Measurements from ENCODE around the gene LKAAEAR1.

The LKAAEAR1 gene

DNA sequence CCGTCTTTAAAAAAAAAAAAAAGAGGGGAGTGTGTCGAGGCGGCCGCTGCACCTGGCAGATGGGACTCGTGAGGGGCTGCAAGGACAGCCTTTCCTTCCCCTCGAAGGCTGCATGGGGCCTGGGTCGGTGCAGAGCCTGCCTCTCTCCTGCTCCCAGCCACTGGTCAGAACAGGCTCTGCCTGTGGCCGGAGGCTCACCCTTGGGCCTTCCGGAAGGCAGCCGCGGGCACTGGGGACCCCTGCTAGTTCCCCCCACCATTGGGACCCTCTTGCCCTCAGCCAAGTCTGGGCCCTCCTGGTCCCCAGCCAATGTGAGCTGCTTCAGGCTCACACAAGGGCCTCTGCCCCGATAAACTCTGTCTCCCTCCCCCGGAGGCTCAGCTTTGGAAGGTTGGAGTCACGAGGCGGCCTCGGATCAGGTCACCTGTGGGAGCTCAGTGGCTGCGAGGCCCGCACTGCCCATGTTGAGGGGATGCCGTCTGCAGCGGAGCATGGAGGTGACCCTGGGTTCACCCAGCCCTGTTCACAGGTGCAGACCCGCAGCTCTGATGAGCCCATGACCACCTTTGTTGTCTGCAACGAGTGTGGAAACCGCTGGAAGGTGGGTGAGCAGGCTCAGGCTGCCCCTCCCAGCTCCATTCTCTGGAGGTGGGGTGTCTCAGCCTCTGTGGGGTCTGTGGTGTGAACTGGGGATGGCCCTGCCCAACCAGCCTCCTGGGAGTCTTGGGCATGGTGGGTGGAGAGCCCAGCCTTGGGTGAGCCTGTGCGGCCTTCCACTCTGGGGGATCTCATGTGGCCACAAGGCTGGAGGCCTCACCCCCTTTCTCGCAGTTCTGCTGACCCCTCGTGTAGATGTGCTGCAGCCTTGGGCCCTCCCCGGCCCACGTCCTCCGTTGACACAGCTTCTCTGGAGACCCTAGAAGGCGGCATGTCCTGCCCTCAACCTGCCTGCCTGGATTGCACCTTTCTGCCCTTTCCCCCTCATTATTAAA lies 12.6 kb downstream of the LKAAEAR1 start:
- DNase-seq (ENCODE audit: low read depth), result no peak
- H3K4me3 ChIP-seq (ENCODE audit: low read length), result no peak overlapping the region
- TF ChIP-seq, protein P1, sequence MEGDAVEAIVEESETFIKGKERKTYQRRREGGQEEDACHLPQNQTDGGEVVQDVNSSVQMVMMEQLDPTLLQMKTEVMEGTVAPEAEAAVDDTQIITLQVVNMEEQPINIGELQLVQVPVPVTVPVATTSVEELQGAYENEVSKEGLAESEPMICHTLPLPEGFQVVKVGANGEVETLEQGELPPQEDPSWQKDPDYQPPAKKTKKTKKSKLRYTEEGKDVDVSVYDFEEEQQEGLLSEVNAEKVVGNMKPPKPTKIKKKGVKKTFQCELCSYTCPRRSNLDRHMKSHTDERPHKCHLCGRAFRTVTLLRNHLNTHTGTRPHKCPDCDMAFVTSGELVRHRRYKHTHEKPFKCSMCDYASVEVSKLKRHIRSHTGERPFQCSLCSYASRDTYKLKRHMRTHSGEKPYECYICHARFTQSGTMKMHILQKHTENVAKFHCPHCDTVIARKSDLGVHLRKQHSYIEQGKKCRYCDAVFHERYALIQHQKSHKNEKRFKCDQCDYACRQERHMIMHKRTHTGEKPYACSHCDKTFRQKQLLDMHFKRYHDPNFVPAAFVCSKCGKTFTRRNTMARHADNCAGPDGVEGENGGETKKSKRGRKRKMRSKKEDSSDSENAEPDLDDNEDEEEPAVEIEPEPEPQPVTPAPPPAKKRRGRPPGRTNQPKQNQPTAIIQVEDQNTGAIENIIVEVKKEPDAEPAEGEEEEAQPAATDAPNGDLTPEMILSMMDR (conservative IDR thresholded peaks at IDR 0.05; ENCODE audit: low read depth, low read length), result no peak

DNA sequence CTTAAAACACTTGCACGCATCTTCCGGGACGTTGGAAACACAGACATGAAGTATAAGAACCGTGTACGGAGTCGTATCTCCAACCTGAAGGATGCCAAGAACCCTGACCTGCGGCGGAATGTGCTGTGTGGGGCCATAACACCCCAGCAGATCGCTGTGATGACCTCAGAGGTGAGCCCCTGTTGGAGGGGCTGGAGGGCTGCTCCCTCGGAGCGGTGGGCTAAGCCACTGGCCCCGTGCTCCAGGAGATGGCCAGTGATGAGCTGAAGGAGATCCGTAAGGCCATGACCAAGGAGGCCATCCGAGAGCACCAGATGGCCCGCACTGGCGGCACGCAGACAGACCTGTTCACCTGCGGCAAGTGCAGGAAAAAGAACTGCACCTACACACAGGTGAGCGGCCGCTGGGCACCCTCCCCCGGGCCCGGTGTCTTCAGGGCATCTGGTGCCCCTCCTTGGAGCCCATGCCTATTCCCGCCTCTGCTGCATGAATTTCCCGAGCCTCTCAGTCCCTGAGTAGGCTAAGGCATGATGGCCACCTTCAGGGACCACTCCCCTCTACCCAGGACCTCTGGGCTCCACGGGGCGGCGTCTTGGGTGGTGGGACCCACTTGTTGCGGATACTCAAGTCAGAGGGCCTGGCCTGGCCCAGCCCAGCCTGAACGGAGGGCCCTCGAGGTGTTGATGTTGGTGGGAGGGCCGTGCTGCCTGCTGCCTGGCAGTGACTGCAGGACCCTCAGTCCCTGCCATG lies 13.8 kb downstream of the LKAAEAR1 start:
- no peak for DNase-seq (ENCODE audit: low read depth)
- no peak overlapping the region for H3K4me3 ChIP-seq (ENCODE audit: low read length)
- TF ChIP-seq, protein P1 (conservative IDR thresholded peaks at IDR 0.05; ENCODE audit: low read depth, low read length), result no peak

- H3K4me3 ChIP-seq (ENCODE audit: low read length), result no peak overlapping the region
- DNase-seq (ENCODE audit: low read depth), result no peak
- TF ChIP-seq, protein P1 (conservative IDR thresholded peaks at IDR 0.05; ENCODE audit: low read depth, low read length), result peak; percentile 94
Measured at GRCh38 chr20:64069614-64070243, 14.5 kb downstream of the LKAAEAR1 start.

DNA sequence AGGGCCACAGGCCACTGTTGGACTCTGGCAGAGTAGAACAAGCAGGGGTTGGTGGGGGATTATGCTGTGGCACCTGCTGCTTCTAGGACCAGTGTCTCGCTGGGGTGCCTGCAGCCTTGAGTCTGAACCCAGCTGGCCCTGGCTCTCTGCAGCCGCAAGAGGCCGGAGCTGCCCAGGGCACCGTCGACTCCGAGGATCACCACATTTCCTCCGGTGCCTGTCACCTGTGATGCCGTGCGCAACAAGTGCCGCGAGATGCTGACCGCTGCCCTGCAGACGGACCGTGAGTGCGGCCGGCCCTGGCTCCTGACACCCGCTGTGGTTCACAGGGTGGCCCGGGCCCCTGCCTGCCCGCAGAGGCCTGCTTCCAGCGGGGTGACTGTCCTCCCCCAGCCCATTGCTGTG lies 15.0 kb downstream of the LKAAEAR1 start:
- DNase-seq (ENCODE audit: low read depth), result no peak
- TF ChIP-seq, protein P1 (conservative IDR thresholded peaks at IDR 0.05; ENCODE audit: low read depth, low read length), result no peak
- no peak overlapping the region for H3K4me3 ChIP-seq (ENCODE audit: low read length)

- no peak overlapping the region for H3K4me3 ChIP-seq (ENCODE audit: low read length)
- no peak for DNase-seq (ENCODE audit: low read depth)
- TF ChIP-seq, protein P1 (conservative IDR thresholded peaks at IDR 0.05; ENCODE audit: low read depth, low read length), result no peak
Measured at GRCh38 chr20:64068386-64069208, 15.6 kb downstream of the LKAAEAR1 start.

DNA sequence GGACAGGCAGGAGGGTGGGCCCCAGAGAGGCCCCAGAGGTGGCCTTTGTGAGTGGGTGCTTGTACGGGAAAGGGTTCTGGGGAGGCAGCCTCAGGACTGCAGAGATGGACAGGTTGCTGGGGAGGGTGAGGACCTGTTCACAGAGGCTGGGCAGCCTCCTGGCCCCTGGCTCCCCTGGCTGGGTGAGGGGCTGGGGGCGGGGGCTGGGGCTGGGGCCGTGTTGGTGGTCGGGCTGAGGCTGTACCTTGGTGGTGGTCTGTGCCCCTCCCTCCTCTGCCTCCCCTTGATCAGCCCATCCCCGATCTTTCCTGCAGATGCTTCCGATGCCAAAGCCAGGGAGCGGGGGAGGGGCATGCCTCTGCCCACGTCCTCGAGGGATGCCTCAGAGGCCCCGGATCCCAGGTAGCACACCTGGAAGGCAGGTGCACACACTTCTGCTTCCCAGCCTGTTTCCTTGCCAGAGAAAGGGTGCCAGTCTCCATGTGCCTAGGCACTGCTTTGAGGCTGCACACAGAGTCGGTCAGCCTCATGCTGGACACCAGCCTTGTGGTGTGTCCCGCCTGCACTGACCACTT lies 16.4 kb downstream of the LKAAEAR1 start:
- H3K4me3 ChIP-seq (ENCODE audit: low read length), result no peak overlapping the region
- TF ChIP-seq, protein P1 (conservative IDR thresholded peaks at IDR 0.05; ENCODE audit: low read depth, low read length), result no peak
- no peak for DNase-seq (ENCODE audit: low read depth)
